GM18951 (cell line): Measurements from ENCODE around the gene PKN1.
"Not testable (repeated sequence)": the region's sequence is repeated elsewhere in the genome, so short reads cannot be mapped to it uniquely, and the experiment has no call there.

Source experiments
- POLR2A ChIP-seq: IDR thresholded peaks from 4 replicates; pipeline ENCODE4 v1.6.1; 2011; ENCODE audit warnings: mild to moderate bottlenecking; ENCODE audit not compliant: insufficient read length, insufficient read depth; ENCODE audit errors: extremely low read depth
- in situ Hi-C: fragments of 300-500 bp; cut with MboI; formaldehyde crosslinking; loops from one replicate; pipeline ENCODE4 v1.12.0; 2022; ENCODE audit warnings: low sequenced_read_pairs, mixed read lengths, inconsistent platforms; ENCODE audit not compliant: unreplicated experiment

Gene PKN1

GRCh38 chr19:14402332-14403144, 30.6 kb upstream of the PKN1 start:
- no peak for TF ChIP-seq POLR2A
- in situ Hi-C loops, result no loop called here

GRCh38 chr19:14403145-14403930, 29.8 kb upstream of the PKN1 start:
- in situ Hi-C loops, result not testable (repeated sequence)

- no peak for TF ChIP-seq POLR2A
- in situ Hi-C loops, result no loop called here
Measured at GRCh38 chr19:14404312-14404711, 28.8 kb upstream of the PKN1 start.

- in situ Hi-C loops, result no loop called here
- TF ChIP-seq POLR2A, result no peak
Measured at GRCh38 chr19:14405380-14405757, 27.7 kb upstream of the PKN1 start.

- TF ChIP-seq POLR2A, result peak; percentile 40
- in situ Hi-C loops, result no loop called here
Measured at GRCh38 chr19:14405758-14406644, 27.1 kb upstream of the PKN1 start.

- in situ Hi-C loops, result no loop called here
- no peak for TF ChIP-seq POLR2A
Measured at GRCh38 chr19:14406645-14407401, 26.3 kb upstream of the PKN1 start.

- TF ChIP-seq POLR2A, result peak; percentile 41
- in situ Hi-C loops, result no loop called here
Measured at GRCh38 chr19:14407605-14408484, 25.3 kb upstream of the PKN1 start.

GRCh38 chr19:14408491-14409145, 24.5 kb upstream of the PKN1 start:
- in situ Hi-C loops, result no loop called here
- TF ChIP-seq POLR2A, result no peak

- in situ Hi-C loops, result loop anchor here (5.0 kb wide), 1 partner anchor 47 kb away; no protein-coding TSS in a partner anchor
- TF ChIP-seq POLR2A, result no peak
Measured at GRCh38 chr19:14409146-14410023, 23.7 kb upstream of the PKN1 start.

GRCh38 chr19:14410091-14411051, 22.7 kb upstream of the PKN1 start:
- peak; percentile 30 for TF ChIP-seq POLR2A
- in situ Hi-C loops, result loop anchor here (5.0 kb wide), 1 partner anchor 48 kb away; no protein-coding TSS in a partner anchor
